HepG2 (cell line): Measurements from ENCODE around the gene C7orf57. TPM values are rescaled to one million over a fixed set of nuclear protein-coding genes. Genes with fewer than 3 reads are reported as not detected.
A peak's percentile ranks its signal among the peaks of the same experiment; 100 is the strongest.

Experiments
- ATF3 ChIP-seq: sonication (generic); formaldehyde crosslinking; IDR thresholded peaks from 2 replicates; pipeline ENCODE4 v1.4.0; 2020; ENCODE audit warnings: missing genetic modification reagents
- CHCHD3 ChIP-seq: sonication (generic); formaldehyde crosslinking; IDR thresholded peaks from 2 replicates; pipeline ENCODE4 v1.8.0; 2022; ENCODE audit warnings: mild to moderate bottlenecking, missing genetic modification reagents, moderate library complexity
- CTCF ChIP-seq: sonication (generic); formaldehyde crosslinking; IDR thresholded peaks from 2 replicates; pipeline ENCODE4 v1.5.0; 2020; ENCODE audit warnings: mild to moderate bottlenecking, missing genetic modification reagents, moderate library complexity
- GMEB2 ChIP-seq: IDR thresholded peaks from 2 replicates; pipeline ENCODE4 v1.6.1; 2016; ENCODE audit warnings: missing biosample characterization, missing genetic modification reagents, low read depth
- JDP2 ChIP-seq: sonication (generic); formaldehyde crosslinking; IDR thresholded peaks from 2 replicates; pipeline ENCODE4 v1.8.1; 2022; ENCODE audit warnings: missing genetic modification reagents, borderline replicate concordance
- JUNB ChIP-seq: sonication (generic); formaldehyde crosslinking; IDR thresholded peaks from 2 replicates; pipeline ENCODE4 v1.8.0; 2022; ENCODE audit warnings: missing genetic modification reagents, mild to moderate bottlenecking, borderline replicate concordance
- KAT8 ChIP-seq: IDR thresholded peaks from 2 replicates; pipeline ENCODE4 v1.6.1; 2016; ENCODE audit warnings: missing genetic modification reagents, missing compliant biosample characterization
- RCOR2 ChIP-seq: IDR thresholded peaks from 2 replicates; pipeline ENCODE4 v1.6.1; 2016; ENCODE audit warnings: missing biosample characterization, missing genetic modification reagents
- SAP130 ChIP-seq: IDR thresholded peaks from 2 replicates; pipeline ENCODE4 v1.6.1; 2016; ENCODE audit warnings: low read depth
- SOX13 ChIP-seq, 3 experiments: fragments of 450-650 bp in 1 of 3; sonication (generic) in 1 of 3; formaldehyde crosslinking in 1 of 3; IDR thresholded peaks in 2 of 3; conservative IDR thresholded peaks in 1 of 3; 2 replicates each; pipeline versions ENCODE4 v1.5.0 to v1.6.1; 2016 to 2020; ENCODE audit warnings: antibody characterized with exemption in 1 of 3, mild to moderate bottlenecking in 1 of 3, missing compliant biosample characterization in 1 of 3, missing genetic modification reagents in 1 of 3, moderate library complexity in 1 of 3
- SOX6 ChIP-seq, 2 experiments: fragments of 450-650 bp in 1 of 2; sonication (generic) in 1 of 2; formaldehyde crosslinking in 1 of 2; IDR thresholded peaks; 2 replicates each; pipeline versions ENCODE4 v1.4.0 to v1.6.1; 2017 to 2020; ENCODE audit warnings: antibody characterized with exemption in 1 of 2, mild to moderate bottlenecking in 1 of 2, missing genetic modification reagents in 1 of 2
- TFDP1 ChIP-seq: IDR thresholded peaks from 2 replicates; pipeline ENCODE4 v1.6.1; 2016; ENCODE audit warnings: missing compliant biosample characterization, missing genetic modification reagents, borderline replicate concordance
- TMF1 ChIP-seq: sonication (generic); formaldehyde crosslinking; IDR thresholded peaks from 2 replicates; pipeline ENCODE4 v1.8.1; 2022; ENCODE audit warnings: low read depth, missing genetic modification reagents
- YEATS2 ChIP-seq: sonication (generic); formaldehyde crosslinking; IDR thresholded peaks from 2 replicates; pipeline ENCODE4 v1.4.0; 2020; ENCODE audit warnings: missing genetic modification reagents, borderline replicate concordance
- ZFP36L1 ChIP-seq: sonication (generic); formaldehyde crosslinking; IDR thresholded peaks from 2 replicates; pipeline ENCODE4 v1.8.0; 2022; ENCODE audit warnings: mild to moderate bottlenecking, missing genetic modification reagents, moderate library complexity
- ZNF10 ChIP-seq: sonication (generic); formaldehyde crosslinking; IDR thresholded peaks from 2 replicates; pipeline ENCODE4 v1.4.0; 2020; ENCODE audit warnings: mild to moderate bottlenecking, low read depth, missing genetic modification reagents, borderline replicate concordance
- ZNF17 ChIP-seq: sonication (generic); formaldehyde crosslinking; IDR thresholded peaks from 2 replicates; pipeline ENCODE4 v1.5.0; 2020; ENCODE audit warnings: mild to moderate bottlenecking, missing genetic modification reagents
- ZNF24 ChIP-seq: fragments of 450-650 bp; IDR thresholded peaks from 2 replicates; pipeline ENCODE4 v1.6.1; 2017; ENCODE audit warnings: antibody characterized with exemption, mild to moderate bottlenecking
- ZNF331 ChIP-seq: sonication (generic); formaldehyde crosslinking; IDR thresholded peaks from 2 replicates; pipeline ENCODE4 v1.4.0; 2020; ENCODE audit warnings: missing genetic modification reagents
- ZNF446 ChIP-seq: sonication (generic); formaldehyde crosslinking; IDR thresholded peaks from 2 replicates; pipeline ENCODE4 v1.5.0; 2020; ENCODE audit warnings: mild to moderate bottlenecking, missing genetic modification reagents
- ZNF552 ChIP-seq: sonication (generic); formaldehyde crosslinking; IDR thresholded peaks from 2 replicates; pipeline ENCODE4 v1.9.0; 2022; ENCODE audit warnings: missing genetic modification reagents, mild to moderate bottlenecking, borderline replicate concordance
- ZNF557 ChIP-seq: sonication (generic); formaldehyde crosslinking; IDR thresholded peaks from 2 replicates; pipeline ENCODE4 v1.4.0; 2020; ENCODE audit warnings: missing genetic modification reagents
- ZNF607 ChIP-seq: sonication (generic); formaldehyde crosslinking; IDR thresholded peaks from 2 replicates; pipeline ENCODE4 v1.5.1; 2020; ENCODE audit warnings: missing genetic modification reagents, mild to moderate bottlenecking, borderline replicate concordance
- ZNF616 ChIP-seq: sonication (generic); formaldehyde crosslinking; IDR thresholded peaks from 2 replicates; pipeline ENCODE4 v1.5.0; 2020; ENCODE audit warnings: low read depth, mild to moderate bottlenecking, missing genetic modification reagents
- ZSCAN9 ChIP-seq: IDR thresholded peaks from 2 replicates; pipeline ENCODE4 v1.6.1; 2016; ENCODE audit warnings: borderline replicate concordance
- polyA plus RNA-seq, 8 experiments: library from polyadenylated mRNA; depleted of rRNA in 3 of 8; stranded (reverse) in 7 of 8; unstranded in 1 of 8; fragments of >200 nt; fragmentation: Illumina TruSeq in 4 of 8; extraction: Trizol in 4 of 8; gene quantifications; 2 replicates each; pipeline versions ENCODE4 v1.2.1 to v1.2.3, GENCODE V29; 2011 to 2016; ENCODE audit warnings: low read depth in 4 of 8, missing spikeins in 1 of 8, mixed read lengths in 1 of 8; ENCODE audit not compliant: insufficient read depth in 1 of 8
- total RNA-seq, 5 experiments: library from RNA; depleted of rRNA; stranded (reverse); fragments of >200 nt; fragmentation: Illumina TruSeq; extraction: Trizol; gene quantifications; 2 replicates each; pipeline ENCODE4 v1.2.3, GENCODE V29; 2016; ENCODE audit warnings: low read depth in 1 of 5

Gene C7orf57
- total and polyA plus RNA-seq, 2 of the 13 experiments (the other 11 are each of a cell fraction or from before 2014, with no cell fraction given), result not detected

GRCh38 chr7:48109848-48110663 is 74.7 kb downstream of the C7orf57 start (continued):
- TF ChIP-seq GMEB2 (CRISPR knock-in tag), result no peak
- TF ChIP-seq ZNF24, result no peak
- no peak for TF ChIP-seq JDP2
- 0 out of 2 replicates have a peak, but pooled peaks have one; percentile 37 for TF ChIP-seq YEATS2
- TF ChIP-seq ZFP36L1 (CRISPR knock-in tag), result no peak
- peak; percentile 38; the same call in 1 of the 2 replicates for TF ChIP-seq KAT8 (CRISPR knock-in tag)
- TF ChIP-seq SOX13 (IDR thresholded peaks at IDR 0.05), result no peak
- 0 out of 4 replicates have a peak, but pooled peaks of 1 of the 2 experiments have one; percentile 23 for TF ChIP-seq SOX13 (CRISPR knock-in tag; conservative IDR thresholded peaks at IDR 0.05 in 1 of 2, IDR thresholded peaks at IDR 0.05 in 1 of 2)
- TF ChIP-seq ATF3 (CRISPR knock-in tag), result no peak
- no peak for TF ChIP-seq ZNF446 (CRISPR knock-in tag)
- no peak for TF ChIP-seq ZNF17 (CRISPR knock-in tag)
- peak; percentile 97 for TF ChIP-seq CTCF (CRISPR knock-in tag)
- TF ChIP-seq TFDP1 (CRISPR knock-in tag), result 0 out of 2 replicates have a peak, but pooled peaks have one; percentile 22
- no peak for TF ChIP-seq ZNF10 (CRISPR knock-in tag)
- TF ChIP-seq SOX6 (IDR thresholded peaks at IDR 0.05), result no peak
- TF ChIP-seq SOX6 (CRISPR knock-in tag; IDR thresholded peaks at IDR 0.05), result peak; percentile 50
- TF ChIP-seq ZNF607, result no peak
- TF ChIP-seq ZNF552 (CRISPR knock-in tag), result no peak
- TF ChIP-seq ZNF331 (CRISPR knock-in tag), result no peak
- TF ChIP-seq CHCHD3 (CRISPR knock-in tag), result no peak
- TF ChIP-seq ZNF616 (CRISPR knock-in tag), result no peak
- TF ChIP-seq ZSCAN9 (CRISPR knock-in tag), result no peak
- TF ChIP-seq JUNB (CRISPR knock-in tag), result no peak
- peak; percentile 60; the same call in 1 of the 2 replicates for TF ChIP-seq SAP130 (CRISPR knock-in tag)
- TF ChIP-seq TMF1, result no peak
- TF ChIP-seq ZNF557 (CRISPR knock-in tag), result no peak
- no peak for TF ChIP-seq RCOR2 (CRISPR knock-in tag)
